Articular chondrocyte of knee joint (primary cell): Measurements from ENCODE around the gene SEC11C. TPM values are rescaled to one million over a fixed set of nuclear protein-coding genes. Genes with fewer than 3 reads are reported as not detected.

ENCODE experiments used
- total RNA-seq: library from RNA; depleted of rRNA; stranded (reverse); fragments of >200 nt; gene quantifications from 2 replicates; pipeline ENCODE4 v1.2.3, GENCODE V29; 2012

SEC11C gene
- total RNA-seq = 17.2 and 17.4 TPM in 2 replicates

DNA sequence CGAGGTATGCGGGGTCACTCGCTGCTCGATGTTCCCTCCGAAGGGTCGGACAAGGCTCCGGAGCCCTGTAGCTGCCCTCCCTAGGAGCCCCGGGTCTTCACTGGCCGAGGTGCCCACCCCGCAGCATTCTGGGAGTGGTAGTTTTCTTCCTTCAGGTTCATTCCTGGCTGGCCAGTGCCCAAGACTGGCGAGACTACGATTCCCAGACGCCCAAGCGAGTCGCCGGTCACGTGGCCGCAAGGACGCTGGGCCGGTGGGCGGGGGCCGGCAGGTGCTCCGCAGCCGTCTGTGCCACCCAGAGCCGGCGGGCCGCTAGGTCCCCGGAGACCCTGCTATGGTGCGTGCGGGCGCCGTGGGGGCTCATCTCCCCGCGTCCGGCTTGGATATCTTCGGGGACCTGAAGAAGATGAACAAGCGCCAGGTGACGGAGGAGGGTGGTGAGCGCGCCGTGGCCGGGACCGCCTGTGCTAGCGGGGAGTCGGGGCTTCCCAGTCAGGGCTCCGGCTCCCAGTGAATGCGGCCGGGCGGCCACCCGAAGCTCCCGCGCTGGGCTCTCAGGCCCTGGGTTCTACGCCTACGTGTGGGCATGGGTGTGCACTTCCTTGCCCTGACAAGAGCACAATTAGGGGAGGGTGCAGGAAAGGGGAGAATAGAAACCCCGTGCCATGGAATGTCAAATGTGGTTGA, at the start of gene SEC11C:
Gene SEC11C (plus strand): TSS at position 270 of the 687 bp plus-strand sequence. CDS start 65 bp downstream, at position 335.

Other genes starting within 250 kb of the SEC11C start
- gene GRP, start 80.3 kb downstream of the SEC11C start, total RNA-seq = not detected in 2 replicates
- not detected in 2 replicates for gene RAX, start 133.6 kb downstream of the SEC11C start, total RNA-seq
- not detected in 2 replicates for gene CPLX4, start 178.8 kb downstream of the SEC11C start, total RNA-seq
- gene LMAN1, start 219.4 kb downstream of the SEC11C start, total RNA-seq = 300 and 355 TPM in 2 replicates